ENCODE results near the gene COL27A1. TPM values are rescaled to one million over a fixed set of nuclear protein-coding genes. Genes with fewer than 3 reads are reported as not detected.

Gene COL27A1
- total RNA-seq, 1 experiment from 2014 or later = 37.0 TPM

- POLR2A ChIA-PET (ENCODE audit: low non-redundant PET) = no interaction called here
- H3K27ac ChIP-seq (ENCODE audit: low read depth, low read length, poor library complexity, severe bottlenecking) = no peak overlapping the region
- H3K27me3 ChIP-seq (replicated peaks; ENCODE audit: insufficient read depth, low read depth, low read length, poor library complexity) = no peaks in the 10 kb centered on the region
- no peaks in the 10 kb centered on the region for H3K4me1 ChIP-seq (ENCODE audit: insufficient read depth, low read length, poor library complexity, severe bottlenecking)
- CTCF ChIA-PET = no interaction called here
- H3K36me3 ChIP-seq (ENCODE audit: insufficient read depth, low read length, poor library complexity, severe bottlenecking) = no peaks in the 10 kb centered on the region
- BruUV-seq (replicated peaks) = no TSS peak
- TF ChIP-seq EZH2 (IDR thresholded peaks at IDR 0.05; ENCODE audit: borderline replicate concordance, low read depth, low read length, poor library complexity, severe bottlenecking) (no peak), CTCF (conservative IDR thresholded peaks at IDR 0.05; ENCODE audit: low read depth, low read length) (no peak)
- no peak overlapping the region for H3K4me3 ChIP-seq (ENCODE audit: low read depth, low read length, poor library complexity, severe bottlenecking)
- no peaks in the 10 kb centered on the region for H3K9me3 ChIP-seq (ENCODE audit: low read depth, low read length, poor library complexity, severe bottlenecking)
- intact Hi-C loops (cut with micrococcal nuclease; ENCODE audit: unreplicated experiment) = no loop called here
- DNase-seq (ENCODE audit: low spot score) = no peak
Observed at GRCh38 chr9:114307899-114308267, 152.5 kb downstream of the COL27A1 start.

- Histone ChIP-seq H3K9me3 (ENCODE audit: low read depth, low read length, poor library complexity, severe bottlenecking) (no peaks in the 10 kb centered on the region), H3K4me3 (ENCODE audit: low read depth, low read length, poor library complexity, severe bottlenecking) (no peak overlapping the region), H3K27me3 (replicated peaks; ENCODE audit: insufficient read depth, low read depth, low read length, poor library complexity) (no peaks in the 10 kb centered on the region), H3K4me1 (ENCODE audit: insufficient read depth, low read length, poor library complexity, severe bottlenecking) (no peaks in the 10 kb centered on the region), H3K27ac (ENCODE audit: low read depth, low read length, poor library complexity, severe bottlenecking) (no peak overlapping the region), H3K36me3 (ENCODE audit: insufficient read depth, low read length, poor library complexity, severe bottlenecking) (no peaks in the 10 kb centered on the region)
- TF ChIP-seq EZH2 (IDR thresholded peaks at IDR 0.05; ENCODE audit: borderline replicate concordance, low read depth, low read length, poor library complexity, severe bottlenecking) (no peak), CTCF (conservative IDR thresholded peaks at IDR 0.05; ENCODE audit: low read depth, low read length) (no peak)
- no peak for DNase-seq (ENCODE audit: low spot score)
- intact Hi-C loops (cut with micrococcal nuclease; ENCODE audit: unreplicated experiment) = no loop called here
- POLR2A ChIA-PET (ENCODE audit: low non-redundant PET) = no interaction called here
- no TSS peak for BruUV-seq (replicated peaks)
- CTCF ChIA-PET = no interaction called here
Observed at GRCh38 chr9:114308361-114308950, 153.1 kb downstream of the COL27A1 start.

- no peaks in the 10 kb centered on the region for H3K36me3 ChIP-seq (ENCODE audit: insufficient read depth, low read length, poor library complexity, severe bottlenecking)
- H3K4me1 ChIP-seq (ENCODE audit: insufficient read depth, low read length, poor library complexity, severe bottlenecking) = no peaks in the 10 kb centered on the region
- POLR2A ChIA-PET (ENCODE audit: low non-redundant PET) = no interaction called here
- H3K27me3 ChIP-seq (replicated peaks; ENCODE audit: insufficient read depth, low read depth, low read length, poor library complexity) = no peaks in the 10 kb centered on the region
- DNase-seq (ENCODE audit: low spot score) = no peak
- no peak overlapping the region for H3K27ac ChIP-seq (ENCODE audit: low read depth, low read length, poor library complexity, severe bottlenecking)
- CTCF ChIA-PET = no interaction called here
- no TSS peak for BruUV-seq (replicated peaks)
- TF ChIP-seq CTCF (conservative IDR thresholded peaks at IDR 0.05; ENCODE audit: low read depth, low read length) (no peak), EZH2 (IDR thresholded peaks at IDR 0.05; ENCODE audit: borderline replicate concordance, low read depth, low read length, poor library complexity, severe bottlenecking) (no peak)
- H3K9me3 ChIP-seq (ENCODE audit: low read depth, low read length, poor library complexity, severe bottlenecking) = no peaks in the 10 kb centered on the region
- no peak overlapping the region for H3K4me3 ChIP-seq (ENCODE audit: low read depth, low read length, poor library complexity, severe bottlenecking)
- intact Hi-C loops (cut with micrococcal nuclease; ENCODE audit: unreplicated experiment) = no loop called here
Observed at GRCh38 chr9:114309096-114309495, 153.8 kb downstream of the COL27A1 start.

Data from A673 (cell line).